HG03432 (cell line): ENCODE results near the gene CSNK1G2.

Experiments
- ATAC-seq: cut with Tn5 transposase; IDR thresholded peaks from one replicate; pipeline ENCODE4 v1.9.1; 2021; ENCODE audit warnings: mild to moderate bottlenecking, moderate library complexity; ENCODE audit not compliant: unreplicated experiment

Gene CSNK1G2

GRCh38 chr19:1962674-1963073 lies 21.7 kb downstream of the CSNK1G2 start:
- ATAC-seq = no peak

GRCh38 chr19:1967087-1967608 lies 26.2 kb downstream of the CSNK1G2 start:
- no peak for ATAC-seq

GRCh38 chr19:1968279-1969175 lies 27.6 kb downstream of the CSNK1G2 start:
- no peak for ATAC-seq

GRCh38 chr19:1969176-1970002 lies 28.4 kb downstream of the CSNK1G2 start:
- no peak for ATAC-seq

GRCh38 chr19:1970003-1970805 lies 29.2 kb downstream of the CSNK1G2 start:
- ATAC-seq = no peak

GRCh38 chr19:1970806-1971502 lies 30.0 kb downstream of the CSNK1G2 start:
- no peak for ATAC-seq

GRCh38 chr19:1974381-1975161 lies 33.6 kb downstream of the CSNK1G2 start:
- no peak for ATAC-seq

GRCh38 chr19:1975162-1975480 lies 34.1 kb downstream of the CSNK1G2 start:
- ATAC-seq = no peak

- no peak for ATAC-seq
Observed at GRCh38 chr19:1977120-1977519, 36.1 kb downstream of the CSNK1G2 start.

GRCh38 chr19:1978346-1978894 lies 37.4 kb downstream of the CSNK1G2 start:
- ATAC-seq = no peak

- ATAC-seq = no peak
Observed at GRCh38 chr19:1979017-1979416, 38.0 kb downstream of the CSNK1G2 start.

- no peak for ATAC-seq
Observed at GRCh38 chr19:1979642-1980041, 38.7 kb downstream of the CSNK1G2 start.

GRCh38 chr19:1980091-1980808 lies 39.3 kb downstream of the CSNK1G2 start:
- no peak for ATAC-seq

- no peak for ATAC-seq
Observed at GRCh38 chr19:1980809-1981181, 39.8 kb downstream of the CSNK1G2 start.

GRCh38 chr19:1981253-1981652 lies 40.3 kb downstream of the CSNK1G2 start:
- no peak for ATAC-seq

- no peak for ATAC-seq
Observed at GRCh38 chr19:1984357-1984756, 43.4 kb downstream of the CSNK1G2 start.

GRCh38 chr19:1985588-1986356 lies 44.8 kb downstream of the CSNK1G2 start:
- no peak for ATAC-seq
